Islet precursor cell (in vitro differentiated cells): ENCODE results near the gene CA12.
"Not testable (repeated sequence)": the region's sequence is repeated elsewhere in the genome, so short reads cannot be mapped to it uniquely, and the experiment has no call there.

Experiments
- DNase-seq: peaks from one replicate; pipeline ENCODE4 v3.0.0-alpha.2; 2018

The CA12 gene

GRCh38 chr15:63332367-63333124 is 49.1 kb downstream of the CA12 start:
- DNase-seq = no peak

GRCh38 chr15:63331456-63331855 is 50.2 kb downstream of the CA12 start:
- no peak for DNase-seq

GRCh38 chr15:63330926-63331325 is 50.7 kb downstream of the CA12 start:
- DNase-seq = no peak

GRCh38 chr15:63329567-63330350 is 51.9 kb downstream of the CA12 start:
- no peak for DNase-seq

- no peak for DNase-seq
These were observed 53.8 kb downstream of the CA12 start for GRCh38 chr15:63327648-63328421.

GRCh38 chr15:63324770-63325169 is 56.9 kb downstream of the CA12 start:
- DNase-seq = no peak

GRCh38 chr15:63323798-63324563 is 57.7 kb downstream of the CA12 start:
- DNase-seq = no peak

GRCh38 chr15:63322541-63322940 is 59.1 kb downstream of the CA12 start:
- DNase-seq = no peak

GRCh38 chr15:63321462-63321861 is 60.2 kb downstream of the CA12 start:
- DNase-seq = no peak

- DNase-seq = not testable (repeated sequence)
These were observed 60.7 kb downstream of the CA12 start for GRCh38 chr15:63320981-63321380.

GRCh38 chr15:63320446-63320845 is 61.2 kb downstream of the CA12 start:
- not testable (repeated sequence) for DNase-seq

- no peak for DNase-seq
These were observed 62.6 kb downstream of the CA12 start for GRCh38 chr15:63319065-63319464.

- DNase-seq = no peak
These were observed 63.3 kb downstream of the CA12 start for GRCh38 chr15:63318344-63318743.

- no peak for DNase-seq
These were observed 67.2 kb downstream of the CA12 start for GRCh38 chr15:63314409-63314808.

GRCh38 chr15:63313825-63314224 is 67.8 kb downstream of the CA12 start:
- no peak for DNase-seq

- DNase-seq = no peak
These were observed 69.4 kb downstream of the CA12 start for GRCh38 chr15:63312286-63312685.

- no peak for DNase-seq
These were observed 71.0 kb downstream of the CA12 start for GRCh38 chr15:63310646-63311045.

GRCh38 chr15:63308947-63309346 is 72.7 kb downstream of the CA12 start:
- DNase-seq = no peak

- DNase-seq = peak; percentile 74
These were observed 73.2 kb downstream of the CA12 start for GRCh38 chr15:63308491-63308890.

- no peak for DNase-seq
These were observed 75.1 kb downstream of the CA12 start for GRCh38 chr15:63306492-63307073.

GRCh38 chr15:63305260-63305659 is 76.4 kb downstream of the CA12 start:
- no peak for DNase-seq

- DNase-seq = no peak
These were observed 80.6 kb downstream of the CA12 start for GRCh38 chr15:63301088-63301487.
